ENCODE measurements around the gene NEGR1.

The NEGR1 gene

DNA sequence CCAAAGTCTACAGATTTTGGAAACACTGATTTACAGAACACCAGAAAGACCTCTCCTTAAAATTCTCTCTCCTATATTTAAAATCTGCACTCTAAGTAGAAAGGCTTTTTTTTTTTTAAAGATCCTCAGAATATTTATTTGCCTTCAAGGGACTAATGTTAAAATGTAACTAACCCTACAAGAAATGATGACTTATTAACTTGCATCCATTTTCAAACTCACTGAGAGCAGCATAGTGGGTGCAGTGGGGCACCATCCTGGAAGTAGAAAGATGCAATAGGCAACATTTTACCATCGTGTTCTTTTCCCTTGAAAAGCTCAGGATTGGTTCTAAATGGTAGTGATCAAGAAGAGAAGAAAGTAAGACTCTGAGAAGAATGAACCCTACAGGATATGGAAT, 498.1 kb downstream of the NEGR1 start:
- no peak overlapping the region for H3K4me3 ChIP-seq (ENCODE audit: low read depth, low read length)
- DNase-seq (ENCODE audit: low read depth), result no peak
- TF ChIP-seq, protein P1, sequence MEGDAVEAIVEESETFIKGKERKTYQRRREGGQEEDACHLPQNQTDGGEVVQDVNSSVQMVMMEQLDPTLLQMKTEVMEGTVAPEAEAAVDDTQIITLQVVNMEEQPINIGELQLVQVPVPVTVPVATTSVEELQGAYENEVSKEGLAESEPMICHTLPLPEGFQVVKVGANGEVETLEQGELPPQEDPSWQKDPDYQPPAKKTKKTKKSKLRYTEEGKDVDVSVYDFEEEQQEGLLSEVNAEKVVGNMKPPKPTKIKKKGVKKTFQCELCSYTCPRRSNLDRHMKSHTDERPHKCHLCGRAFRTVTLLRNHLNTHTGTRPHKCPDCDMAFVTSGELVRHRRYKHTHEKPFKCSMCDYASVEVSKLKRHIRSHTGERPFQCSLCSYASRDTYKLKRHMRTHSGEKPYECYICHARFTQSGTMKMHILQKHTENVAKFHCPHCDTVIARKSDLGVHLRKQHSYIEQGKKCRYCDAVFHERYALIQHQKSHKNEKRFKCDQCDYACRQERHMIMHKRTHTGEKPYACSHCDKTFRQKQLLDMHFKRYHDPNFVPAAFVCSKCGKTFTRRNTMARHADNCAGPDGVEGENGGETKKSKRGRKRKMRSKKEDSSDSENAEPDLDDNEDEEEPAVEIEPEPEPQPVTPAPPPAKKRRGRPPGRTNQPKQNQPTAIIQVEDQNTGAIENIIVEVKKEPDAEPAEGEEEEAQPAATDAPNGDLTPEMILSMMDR (IDR thresholded peaks at IDR 0.05; ENCODE audit: low read depth, low read length), result no peak
- TF ChIP-seq POLR2A (IDR thresholded peaks at IDR 0.05; ENCODE audit: extremely low read depth, insufficient read length), result no peak

GRCh38 chr1:71783071-71783470, 499.3 kb downstream of the NEGR1 start:
- TF ChIP-seq, protein P1 (IDR thresholded peaks at IDR 0.05; ENCODE audit: low read depth, low read length), result no peak
- no peak for TF ChIP-seq MYC (IDR thresholded peaks at IDR 0.05; ENCODE audit: low read depth, low read length)
- TF ChIP-seq POLR2A (IDR thresholded peaks at IDR 0.05; ENCODE audit: extremely low read depth, insufficient read length), result no peak
- DNase-seq (ENCODE audit: low read depth), result no peak
- H3K4me3 ChIP-seq (ENCODE audit: low read depth, low read length), result no peak overlapping the region

DNA sequence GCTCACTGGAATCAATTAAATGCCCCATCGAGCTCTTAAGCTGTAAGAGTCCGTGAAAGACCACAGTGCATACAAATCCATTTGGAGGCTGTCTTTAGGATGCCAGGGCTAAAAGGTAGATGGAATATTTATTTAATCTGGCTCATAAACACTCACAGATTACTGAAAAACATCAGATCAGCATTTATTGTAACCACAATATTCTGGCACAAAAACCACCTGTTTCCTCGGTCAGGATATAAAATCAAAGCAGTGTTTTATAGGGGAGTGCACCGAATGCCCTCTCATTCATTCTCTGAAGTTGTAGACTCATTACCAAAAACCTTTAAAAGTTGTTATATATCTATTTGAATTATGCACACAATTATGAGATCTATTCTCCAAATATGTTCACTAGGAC, 500.9 kb downstream of the NEGR1 start:
- H3K4me3 ChIP-seq (ENCODE audit: low read depth, low read length), result no peak overlapping the region
- no peak for DNase-seq (ENCODE audit: low read depth)
- no peak for TF ChIP-seq MYC (IDR thresholded peaks at IDR 0.05; ENCODE audit: low read depth, low read length)
- no peak for TF ChIP-seq POLR2A (IDR thresholded peaks at IDR 0.05; ENCODE audit: extremely low read depth, insufficient read length)
- TF ChIP-seq, protein P1 (IDR thresholded peaks at IDR 0.05; ENCODE audit: low read depth, low read length), result no peak
- TF ChIP-seq MAX (IDR thresholded peaks at IDR 0.05; ENCODE audit: low read depth, low read length), result no peak

- no peak overlapping the region for H3K4me3 ChIP-seq (ENCODE audit: low read depth, low read length)
- TF ChIP-seq MAX (IDR thresholded peaks at IDR 0.05; ENCODE audit: low read depth, low read length), result no peak
- TF ChIP-seq MYC (IDR thresholded peaks at IDR 0.05; ENCODE audit: low read depth, low read length), result no peak
- TF ChIP-seq, protein P1 (IDR thresholded peaks at IDR 0.05; ENCODE audit: low read depth, low read length), result no peak
- no peak for TF ChIP-seq POLR2A (IDR thresholded peaks at IDR 0.05; ENCODE audit: extremely low read depth, insufficient read length)
- DNase-seq (ENCODE audit: low read depth), result no peak
Measured at GRCh38 chr1:71780681-71781080, 501.7 kb downstream of the NEGR1 start.

GRCh38 chr1:71778940-71779339, 503.4 kb downstream of the NEGR1 start:
- DNase-seq (ENCODE audit: low read depth), result no peak
- no peak for TF ChIP-seq MYC (IDR thresholded peaks at IDR 0.05; ENCODE audit: low read depth, low read length)
- no peak for TF ChIP-seq POLR2A (IDR thresholded peaks at IDR 0.05; ENCODE audit: extremely low read depth, insufficient read length)
- TF ChIP-seq, protein P1 (IDR thresholded peaks at IDR 0.05; ENCODE audit: low read depth, low read length), result no peak
- no peak for TF ChIP-seq MAX (IDR thresholded peaks at IDR 0.05; ENCODE audit: low read depth, low read length)
- H3K4me3 ChIP-seq (ENCODE audit: low read depth, low read length), result no peak overlapping the region

DNA sequence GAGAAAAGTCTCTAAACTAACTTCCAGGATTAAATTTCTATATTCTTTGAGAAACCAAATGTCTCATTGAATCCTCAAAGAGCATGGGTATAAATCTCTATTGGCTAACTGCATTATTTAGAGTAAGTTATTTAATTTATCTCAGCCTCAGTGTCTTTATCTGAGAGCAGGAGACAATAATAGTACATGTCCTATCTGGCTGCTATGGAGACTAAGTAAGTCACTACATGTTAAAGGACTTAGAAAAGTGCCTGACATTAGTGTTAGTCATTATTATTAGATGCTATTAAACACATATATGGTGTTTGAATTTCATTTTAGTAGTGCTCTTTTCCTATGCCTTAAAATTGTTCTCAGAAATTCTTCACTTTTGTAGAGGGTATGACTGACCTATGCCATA, 505.2 kb downstream of the NEGR1 start:
- no peak overlapping the region for H3K4me3 ChIP-seq (ENCODE audit: low read depth, low read length)
- TF ChIP-seq POLR2A (IDR thresholded peaks at IDR 0.05; ENCODE audit: extremely low read depth, insufficient read length) (no peak), MYC (IDR thresholded peaks at IDR 0.05; ENCODE audit: low read depth, low read length) (no peak)
- DNase-seq (ENCODE audit: low read depth), result no peak

Data from NB4 (cell line).